ENCODE data around the gene NUMA1.

DNA sequence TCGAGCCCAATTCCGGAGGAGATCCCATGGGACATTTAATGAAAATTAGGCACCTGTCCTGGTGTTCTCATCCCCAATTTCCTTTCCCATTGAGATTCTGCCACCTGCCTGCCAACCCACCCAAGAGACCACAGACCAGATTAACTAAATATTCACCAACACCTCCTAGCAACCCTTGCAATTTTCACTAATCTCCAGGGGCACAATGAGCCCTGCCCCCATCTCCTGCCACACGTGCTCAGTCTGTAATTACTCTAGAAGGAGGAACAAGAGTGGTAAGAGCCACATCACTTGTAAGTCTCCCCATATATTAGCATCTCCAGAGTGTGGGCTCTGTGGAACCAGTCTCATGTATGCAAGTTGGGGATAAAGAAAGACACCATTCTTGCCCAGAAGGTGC, 43.7 kb downstream of the NUMA1 start:
- TF ChIP-seq, protein P1, sequence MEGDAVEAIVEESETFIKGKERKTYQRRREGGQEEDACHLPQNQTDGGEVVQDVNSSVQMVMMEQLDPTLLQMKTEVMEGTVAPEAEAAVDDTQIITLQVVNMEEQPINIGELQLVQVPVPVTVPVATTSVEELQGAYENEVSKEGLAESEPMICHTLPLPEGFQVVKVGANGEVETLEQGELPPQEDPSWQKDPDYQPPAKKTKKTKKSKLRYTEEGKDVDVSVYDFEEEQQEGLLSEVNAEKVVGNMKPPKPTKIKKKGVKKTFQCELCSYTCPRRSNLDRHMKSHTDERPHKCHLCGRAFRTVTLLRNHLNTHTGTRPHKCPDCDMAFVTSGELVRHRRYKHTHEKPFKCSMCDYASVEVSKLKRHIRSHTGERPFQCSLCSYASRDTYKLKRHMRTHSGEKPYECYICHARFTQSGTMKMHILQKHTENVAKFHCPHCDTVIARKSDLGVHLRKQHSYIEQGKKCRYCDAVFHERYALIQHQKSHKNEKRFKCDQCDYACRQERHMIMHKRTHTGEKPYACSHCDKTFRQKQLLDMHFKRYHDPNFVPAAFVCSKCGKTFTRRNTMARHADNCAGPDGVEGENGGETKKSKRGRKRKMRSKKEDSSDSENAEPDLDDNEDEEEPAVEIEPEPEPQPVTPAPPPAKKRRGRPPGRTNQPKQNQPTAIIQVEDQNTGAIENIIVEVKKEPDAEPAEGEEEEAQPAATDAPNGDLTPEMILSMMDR (IDR thresholded peaks at IDR 0.05) = no peak
- no peak for TF ChIP-seq POLR2A (IDR thresholded peaks at IDR 0.05)
